AG08396 (cell line): ENCODE results near the gene PRMT7.

Source experiments
- DNase-seq: peaks from one replicate; pipeline ENCODE4 v3.0.0; 2012; ENCODE audit warnings: low spot score, mixed read lengths

The PRMT7 gene

GRCh38 chr16:68347605-68348004, 36.8 kb downstream of the PRMT7 start:
- no peak for DNase-seq

GRCh38 chr16:68348639-68349445, 38.0 kb downstream of the PRMT7 start:
- DNase-seq: no peak

GRCh38 chr16:68349838-68350410, 39.1 kb downstream of the PRMT7 start:
- no peak for DNase-seq

- DNase-seq: no peak
Measured at GRCh38 chr16:68350813-68351350, 40.1 kb downstream of the PRMT7 start.

GRCh38 chr16:68351463-68351862, 40.6 kb downstream of the PRMT7 start:
- DNase-seq: no peak

GRCh38 chr16:68351991-68352431, 41.2 kb downstream of the PRMT7 start:
- DNase-seq: no peak

GRCh38 chr16:68353366-68353765, 42.5 kb downstream of the PRMT7 start:
- DNase-seq: no peak

- DNase-seq: no peak
Measured at GRCh38 chr16:68354816-68355215, 44.0 kb downstream of the PRMT7 start.

GRCh38 chr16:68355447-68356248, 44.8 kb downstream of the PRMT7 start:
- DNase-seq: no peak

GRCh38 chr16:68356249-68356918, 45.6 kb downstream of the PRMT7 start:
- no peak for DNase-seq

- no peak for DNase-seq
Measured at GRCh38 chr16:68356919-68357286, 46.1 kb downstream of the PRMT7 start.

- DNase-seq: no peak
Measured at GRCh38 chr16:68357521-68357922, 46.7 kb downstream of the PRMT7 start.

- no peak for DNase-seq
Measured at GRCh38 chr16:68357923-68358322, 47.1 kb downstream of the PRMT7 start.

- no peak for DNase-seq
Measured at GRCh38 chr16:68358951-68359350, 48.1 kb downstream of the PRMT7 start.

GRCh38 chr16:68359398-68360191, 48.8 kb downstream of the PRMT7 start:
- DNase-seq: no peak

- no peak for DNase-seq
Measured at GRCh38 chr16:68360547-68360946, 49.7 kb downstream of the PRMT7 start.

GRCh38 chr16:68360956-68361355, 50.1 kb downstream of the PRMT7 start:
- DNase-seq: no peak

- no peak for DNase-seq
Measured at GRCh38 chr16:68361485-68361884, 50.7 kb downstream of the PRMT7 start.

GRCh38 chr16:68362262-68362913, 51.6 kb downstream of the PRMT7 start:
- DNase-seq: no peak

GRCh38 chr16:68362947-68363657, 52.3 kb downstream of the PRMT7 start:
- no peak for DNase-seq
